Ishikawa (cell line): ENCODE results near the gene NMUR1.

Experiments
- CEBPB ChIP-seq: IDR thresholded peaks from 2 replicates; pipeline ENCODE4 v1.6.1; 2012
- CREB1 ChIP-seq: IDR thresholded peaks from 2 replicates; pipeline ENCODE4 v1.6.1; 2012; ENCODE audit warnings: low read depth
- EGR1 ChIP-seq: IDR thresholded peaks from 2 replicates; pipeline ENCODE4 v1.6.1; 2012
- EP300 ChIP-seq: IDR thresholded peaks from 2 replicates; pipeline ENCODE4 v1.6.1; 2012; ENCODE audit warnings: borderline replicate concordance
- FOXM1 ChIP-seq: IDR thresholded peaks from 2 replicates; pipeline ENCODE4 v1.6.1; 2012; ENCODE audit warnings: low read depth, borderline replicate concordance
- NFIC ChIP-seq: IDR thresholded peaks from 2 replicates; pipeline ENCODE4 v1.6.1; 2012
- RAD21 ChIP-seq: IDR thresholded peaks from 2 replicates; pipeline ENCODE4 v1.6.1; 2012; ENCODE audit warnings: low read depth
- TAF1 ChIP-seq: IDR thresholded peaks from 2 replicates; pipeline ENCODE4 v1.6.1; 2012; ENCODE audit warnings: low read depth, mild to moderate bottlenecking
- TCF12 ChIP-seq: IDR thresholded peaks from 2 replicates; pipeline ENCODE4 v1.6.1; 2012; ENCODE audit warnings: low read depth
- TEAD4 ChIP-seq: IDR thresholded peaks from 2 replicates; pipeline ENCODE4 v1.6.1; 2012
- USF1 ChIP-seq: IDR thresholded peaks from 2 replicates; pipeline ENCODE4 v1.6.1; 2012
- YY1 ChIP-seq: IDR thresholded peaks from 2 replicates; pipeline ENCODE4 v1.6.1; 2012; ENCODE audit warnings: low read depth
- ZBTB7A ChIP-seq: IDR thresholded peaks from 2 replicates; pipeline ENCODE4 v1.6.1; 2012; ENCODE audit warnings: low read depth
- TF ChIP-seq, protein P1 (sequence below): IDR thresholded peaks from 2 replicates; pipeline ENCODE4 v1.6.1; 2012
- TF ChIP-seq, protein P2 (sequence below): IDR thresholded peaks from 2 replicates; pipeline ENCODE4 v1.6.1; 2012; ENCODE audit warnings: low read depth, mild to moderate bottlenecking

NMUR1 gene

GRCh38 chr2:231531466-231531865, 1.2 kb upstream of the NMUR1 start:
- TF ChIP-seq, protein P1, sequence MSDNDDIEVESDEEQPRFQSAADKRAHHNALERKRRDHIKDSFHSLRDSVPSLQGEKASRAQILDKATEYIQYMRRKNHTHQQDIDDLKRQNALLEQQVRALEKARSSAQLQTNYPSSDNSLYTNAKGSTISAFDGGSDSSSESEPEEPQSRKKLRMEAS: no peak

DNA sequence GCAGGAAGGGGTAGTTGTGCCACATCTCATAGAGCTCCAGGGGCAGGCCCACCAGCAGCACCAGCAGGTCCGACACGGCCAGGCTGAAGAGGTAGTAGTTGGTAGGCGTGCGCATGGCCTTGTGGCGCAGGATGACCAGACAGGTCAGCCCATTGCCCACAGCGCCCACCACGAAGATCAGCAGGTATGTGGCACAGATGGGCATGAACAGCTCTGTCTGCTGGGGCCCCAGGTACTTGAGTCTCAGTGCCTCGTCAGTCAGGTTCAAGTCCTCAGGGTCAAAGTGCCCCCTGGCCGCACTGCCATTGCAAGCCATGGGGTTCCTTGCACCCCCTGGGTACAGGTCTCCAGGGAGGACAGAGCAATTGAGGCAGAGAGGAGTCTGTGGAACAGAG, 1.6 kb downstream of the NMUR1 start:
- no peak for TF ChIP-seq EGR1
- TF ChIP-seq CEBPB: no peak
- TF ChIP-seq FOXM1: no peak
- no peak for TF ChIP-seq ZBTB7A
- no peak for TF ChIP-seq USF1
- TF ChIP-seq EP300: no peak
- TF ChIP-seq, protein P1: no peak
- no peak for TF ChIP-seq RAD21
- no peak for TF ChIP-seq TEAD4
- no peak for TF ChIP-seq CREB1
- no peak for TF ChIP-seq NFIC
- TF ChIP-seq TCF12: no peak
- TF ChIP-seq YY1: no peak
- TF ChIP-seq, protein P2, sequence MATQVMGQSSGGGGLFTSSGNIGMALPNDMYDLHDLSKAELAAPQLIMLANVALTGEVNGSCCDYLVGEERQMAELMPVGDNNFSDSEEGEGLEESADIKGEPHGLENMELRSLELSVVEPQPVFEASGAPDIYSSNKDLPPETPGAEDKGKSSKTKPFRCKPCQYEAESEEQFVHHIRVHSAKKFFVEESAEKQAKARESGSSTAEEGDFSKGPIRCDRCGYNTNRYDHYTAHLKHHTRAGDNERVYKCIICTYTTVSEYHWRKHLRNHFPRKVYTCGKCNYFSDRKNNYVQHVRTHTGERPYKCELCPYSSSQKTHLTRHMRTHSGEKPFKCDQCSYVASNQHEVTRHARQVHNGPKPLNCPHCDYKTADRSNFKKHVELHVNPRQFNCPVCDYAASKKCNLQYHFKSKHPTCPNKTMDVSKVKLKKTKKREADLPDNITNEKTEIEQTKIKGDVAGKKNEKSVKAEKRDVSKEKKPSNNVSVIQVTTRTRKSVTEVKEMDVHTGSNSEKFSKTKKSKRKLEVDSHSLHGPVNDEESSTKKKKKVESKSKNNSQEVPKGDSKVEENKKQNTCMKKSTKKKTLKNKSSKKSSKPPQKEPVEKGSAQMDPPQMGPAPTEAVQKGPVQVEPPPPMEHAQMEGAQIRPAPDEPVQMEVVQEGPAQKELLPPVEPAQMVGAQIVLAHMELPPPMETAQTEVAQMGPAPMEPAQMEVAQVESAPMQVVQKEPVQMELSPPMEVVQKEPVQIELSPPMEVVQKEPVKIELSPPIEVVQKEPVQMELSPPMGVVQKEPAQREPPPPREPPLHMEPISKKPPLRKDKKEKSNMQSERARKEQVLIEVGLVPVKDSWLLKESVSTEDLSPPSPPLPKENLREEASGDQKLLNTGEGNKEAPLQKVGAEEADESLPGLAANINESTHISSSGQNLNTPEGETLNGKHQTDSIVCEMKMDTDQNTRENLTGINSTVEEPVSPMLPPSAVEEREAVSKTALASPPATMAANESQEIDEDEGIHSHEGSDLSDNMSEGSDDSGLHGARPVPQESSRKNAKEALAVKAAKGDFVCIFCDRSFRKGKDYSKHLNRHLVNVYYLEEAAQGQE: no peak
- no peak for TF ChIP-seq TAF1

DNA sequence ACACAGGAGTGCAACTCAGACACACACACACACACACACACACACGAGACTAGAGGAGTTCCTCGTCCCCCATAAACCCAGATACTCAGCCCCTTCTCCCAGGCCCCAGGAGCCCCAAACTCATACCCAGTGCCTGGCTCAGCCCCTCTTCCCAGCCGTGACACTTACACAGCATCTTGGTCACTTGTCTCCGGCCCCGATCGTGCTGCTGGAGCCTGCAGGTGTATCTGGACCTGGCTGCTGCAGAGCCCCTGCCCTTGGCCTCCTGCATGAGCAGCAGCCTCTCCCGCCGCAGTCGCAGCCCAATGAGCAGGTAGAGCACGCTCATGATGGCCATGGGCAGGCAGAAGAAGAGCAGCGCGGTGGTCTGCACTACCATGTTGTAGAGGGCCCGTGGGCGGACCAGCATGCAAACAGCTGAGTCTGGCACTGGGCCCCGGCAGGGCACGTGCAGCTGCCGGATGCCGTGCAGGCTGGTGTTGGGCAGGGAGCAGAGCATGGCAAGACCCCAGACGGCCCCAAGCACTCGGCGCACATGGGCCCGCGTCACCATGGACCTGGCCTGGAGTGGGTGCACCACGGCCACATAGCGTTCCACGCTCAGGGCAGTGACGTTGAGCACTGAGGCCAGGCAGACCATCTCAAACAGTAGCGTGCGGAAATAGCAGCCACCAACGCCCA, 2.1 kb downstream of the NMUR1 start:
- TF ChIP-seq NFIC: no peak
- no peak for TF ChIP-seq FOXM1
- TF ChIP-seq, protein P1: no peak
- TF ChIP-seq, protein P2: no peak
- no peak for TF ChIP-seq CREB1
- no peak for TF ChIP-seq RAD21
- TF ChIP-seq EGR1: no peak
- TF ChIP-seq ZBTB7A: no peak
- no peak for TF ChIP-seq EP300
- TF ChIP-seq CEBPB: no peak
- no peak for TF ChIP-seq YY1
- TF ChIP-seq TCF12: no peak
- TF ChIP-seq USF1: no peak
- no peak for TF ChIP-seq TEAD4
- TF ChIP-seq TAF1: no peak

- TF ChIP-seq, protein P2: no peak
- TF ChIP-seq EP300 (no peak), EGR1 (no peak), FOXM1 (no peak), NFIC (no peak), USF1 (no peak), ZBTB7A (no peak), CREB1 (no peak), TAF1 (no peak), RAD21 (no peak), TCF12 (no peak), YY1 (no peak), CEBPB (no peak)
- TF ChIP-seq, protein P1: no peak
These were observed 3.2 kb downstream of the NMUR1 start for GRCh38 chr2:231527091-231527395.
